ENCODE data around the gene AP3S1.

DNA sequence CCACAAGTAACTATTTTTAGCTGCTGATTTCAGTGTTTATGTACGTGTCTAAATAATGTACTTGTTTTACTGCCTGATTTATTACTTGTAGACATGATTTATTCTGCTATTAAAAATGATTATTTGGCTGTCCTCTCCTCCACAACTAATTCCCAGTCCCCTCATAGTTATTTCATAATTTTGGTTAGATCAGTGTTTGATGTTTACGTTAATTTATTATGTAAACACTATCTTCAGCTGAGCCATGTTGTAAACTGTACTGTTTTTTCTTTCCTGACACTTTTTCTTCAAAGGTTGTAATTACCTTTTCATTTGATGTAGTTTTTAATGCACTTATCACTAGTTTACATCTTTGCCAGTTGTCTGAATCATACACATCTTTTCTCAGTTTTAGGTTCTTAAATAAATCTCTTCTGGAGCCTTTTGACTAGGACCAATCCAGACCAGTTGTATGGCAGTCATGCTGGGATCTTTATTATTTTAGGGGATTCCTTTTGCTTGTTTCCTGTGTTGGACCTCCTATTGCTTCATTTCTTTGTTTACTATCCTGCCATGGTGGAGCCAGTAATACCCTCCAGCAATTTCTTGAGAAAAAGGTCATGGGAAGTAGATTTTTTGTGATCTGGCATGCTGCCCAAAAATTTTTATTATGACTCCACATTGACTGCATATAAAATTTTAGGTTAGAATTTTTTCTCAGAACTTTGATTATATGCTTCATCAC, 16.1 kb downstream of the AP3S1 start:
- no peak for TF ChIP-seq POLR2A (IDR thresholded peaks at IDR 0.05)
- TF ChIP-seq, protein P1, sequence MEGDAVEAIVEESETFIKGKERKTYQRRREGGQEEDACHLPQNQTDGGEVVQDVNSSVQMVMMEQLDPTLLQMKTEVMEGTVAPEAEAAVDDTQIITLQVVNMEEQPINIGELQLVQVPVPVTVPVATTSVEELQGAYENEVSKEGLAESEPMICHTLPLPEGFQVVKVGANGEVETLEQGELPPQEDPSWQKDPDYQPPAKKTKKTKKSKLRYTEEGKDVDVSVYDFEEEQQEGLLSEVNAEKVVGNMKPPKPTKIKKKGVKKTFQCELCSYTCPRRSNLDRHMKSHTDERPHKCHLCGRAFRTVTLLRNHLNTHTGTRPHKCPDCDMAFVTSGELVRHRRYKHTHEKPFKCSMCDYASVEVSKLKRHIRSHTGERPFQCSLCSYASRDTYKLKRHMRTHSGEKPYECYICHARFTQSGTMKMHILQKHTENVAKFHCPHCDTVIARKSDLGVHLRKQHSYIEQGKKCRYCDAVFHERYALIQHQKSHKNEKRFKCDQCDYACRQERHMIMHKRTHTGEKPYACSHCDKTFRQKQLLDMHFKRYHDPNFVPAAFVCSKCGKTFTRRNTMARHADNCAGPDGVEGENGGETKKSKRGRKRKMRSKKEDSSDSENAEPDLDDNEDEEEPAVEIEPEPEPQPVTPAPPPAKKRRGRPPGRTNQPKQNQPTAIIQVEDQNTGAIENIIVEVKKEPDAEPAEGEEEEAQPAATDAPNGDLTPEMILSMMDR (IDR thresholded peaks at IDR 0.05): no peak
